Stomach (tissue), 9 donors: ENCODE measurements around the gene CDPF1. TPM values are rescaled to one million over a fixed set of nuclear protein-coding genes. Genes with fewer than 3 reads are reported as not detected.

Experiments used
- DNase-seq, 2 donors: peaks; one replicate each; pipeline versions ENCODE4 v3.0.0 to v3.0.0-alpha.2; 2013 to 2019
- H3K27ac ChIP-seq, 5 donors: fragments of 200-600 bp in 4 of 5; sonication (generic) in 4 of 5; one replicate each; pipeline ENCODE4 v1.5.1; 2013 to 2019; ENCODE audit warnings: mild to moderate bottlenecking in 1 of 5, moderate library complexity in 1 of 5
- H3K27me3 ChIP-seq, 3 donors: fragments of 200-600 bp; sonication (generic); one replicate each; pipeline ENCODE4 v1.5.1; 2017 to 2019; ENCODE audit warnings: mixed run types in 1 of 3
- H3K36me3 ChIP-seq, 4 donors: fragments of 200-600 bp; sonication (generic); 1 replicate in 3 of 4; 2 replicates in 1 of 4; pipeline ENCODE4 v1.5.1; 2016 to 2019
- H3K4me1 ChIP-seq, 4 donors: fragments of 200-600 bp; sonication (generic); one replicate each; pipeline ENCODE4 v1.5.1; 2016 to 2019
- H3K4me3 ChIP-seq, 4 donors: fragments of 200-600 bp; sonication (generic) in 3 of 4; one replicate each; pipeline ENCODE4 v1.5.1; 2016 to 2019; ENCODE audit warnings: mild to moderate bottlenecking in 1 of 4
- H3K9me3 ChIP-seq, 4 donors: fragments of 200-600 bp; sonication (generic); one replicate each; pipeline ENCODE4 v1.5.1; 2016 to 2019
- EP300 ChIP-seq: sonication (generic); formaldehyde crosslinking; IDR thresholded peaks from one replicate; pipeline ENCODE4 v1.6.1; 2017; ENCODE audit warnings: antibody characterized with exemption
- POLR2A ChIP-seq, 4 donors: fragments of 450-650 bp; IDR thresholded peaks; one replicate each; pipeline ENCODE4 v1.6.1; 2016; ENCODE audit warnings: antibody characterized with exemption in 4 of 4, control low read depth in 2 of 4, mild to moderate bottlenecking in 1 of 4, moderate library complexity in 1 of 4
- POLR2AphosphoS5 ChIP-seq, 3 donors: sonication (generic); formaldehyde crosslinking; IDR thresholded peaks; one replicate each; pipeline ENCODE4 v1.6.1; 2016; ENCODE audit warnings: antibody characterized with exemption in 3 of 3
- WGBS, 5 donors: extraction: QIAGEN DNeasy Blood & Tissue Kit in 3 of 5; methylation state at CpG; one replicate each; pipeline versions ENCODE4 v1.1.5 to v1.1.7; 2013 to 2018; 5-methylcytosine and 5-hydroxymethylcytosine counted together
- intact Hi-C: fragments of 100-400 bp; cut with DNase I; formaldehyde crosslinking; loops from one replicate; pipeline ENCODE4 v1.15.1; 2023; ENCODE audit warnings: low total_unique reads
- polyA plus RNA-seq, 3 donors: library from polyadenylated mRNA; stranded (reverse); fragments of 200-250 nt; gene quantifications; one replicate each; pipeline ENCODE4 v1.2.3, GENCODE V29; 2013
- total RNA-seq, 5 donors: library from RNA; depleted of rRNA; stranded (reverse); fragments of >200 nt; gene quantifications; one replicate each; pipeline versions ENCODE4 v1.1.0 to v1.2.3, GENCODE V29; 2014 to 2016
- TF ChIP-seq, protein P1 (sequence below), 7 experiments: fragments of 450-650 bp in 4 of 7; fragments of 200-600 bp in 3 of 7; sonication (generic) in 3 of 7; IDR thresholded peaks; one replicate each; pipeline ENCODE4 v1.5.1; 2016 to 2019; ENCODE audit warnings: antibody characterized with exemption in 7 of 7, control low read depth in 2 of 7, mild to moderate bottlenecking in 1 of 7
- donor health status: healthy with polysubstance abuse.
- donor health status: Bipolar disorder and iron deficiency.
- donor health status: healthy.

CDPF1 gene
- total and polyA plus RNA-seq, 8 donors, result 7.2 to 24.6 (median 11.6) TPM; not detected in 1

- TF ChIP-seq POLR2AphosphoS5 (IDR thresholded peaks at IDR 0.05), result no peak
- TF ChIP-seq EP300, result no peak
- no peak for TF ChIP-seq POLR2A (IDR thresholded peaks at IDR 0.05)
- TF ChIP-seq, protein P1, sequence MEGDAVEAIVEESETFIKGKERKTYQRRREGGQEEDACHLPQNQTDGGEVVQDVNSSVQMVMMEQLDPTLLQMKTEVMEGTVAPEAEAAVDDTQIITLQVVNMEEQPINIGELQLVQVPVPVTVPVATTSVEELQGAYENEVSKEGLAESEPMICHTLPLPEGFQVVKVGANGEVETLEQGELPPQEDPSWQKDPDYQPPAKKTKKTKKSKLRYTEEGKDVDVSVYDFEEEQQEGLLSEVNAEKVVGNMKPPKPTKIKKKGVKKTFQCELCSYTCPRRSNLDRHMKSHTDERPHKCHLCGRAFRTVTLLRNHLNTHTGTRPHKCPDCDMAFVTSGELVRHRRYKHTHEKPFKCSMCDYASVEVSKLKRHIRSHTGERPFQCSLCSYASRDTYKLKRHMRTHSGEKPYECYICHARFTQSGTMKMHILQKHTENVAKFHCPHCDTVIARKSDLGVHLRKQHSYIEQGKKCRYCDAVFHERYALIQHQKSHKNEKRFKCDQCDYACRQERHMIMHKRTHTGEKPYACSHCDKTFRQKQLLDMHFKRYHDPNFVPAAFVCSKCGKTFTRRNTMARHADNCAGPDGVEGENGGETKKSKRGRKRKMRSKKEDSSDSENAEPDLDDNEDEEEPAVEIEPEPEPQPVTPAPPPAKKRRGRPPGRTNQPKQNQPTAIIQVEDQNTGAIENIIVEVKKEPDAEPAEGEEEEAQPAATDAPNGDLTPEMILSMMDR (IDR thresholded peaks at IDR 0.05), result no peak
- WGBS, 5 donors, result 76 to 86% (median 83%) methylated on average over 19 to 20 of the region's 20 CpGs
- H3K4me1 ChIP-seq, result peaks cover 0 to 17% (median 5%) of the 10 kb centered on the region in 4 donors
- H3K27me3 ChIP-seq, result no peaks in the 10 kb centered on the region
- H3K36me3 ChIP-seq, result peaks cover 12 to 77% (median 70%) of the 10 kb centered on the region in 4 donors
- H3K4me3 ChIP-seq, result no peak overlapping the region
- intact Hi-C loops, result no loop called here
- no peak for DNase-seq
- no peaks in the 10 kb centered on the region for H3K9me3 ChIP-seq
- H3K27ac ChIP-seq, result peak overlapping the region in 2 of 5 donors; percentile 53 to 62
Measured at GRCh38 chr22:46239261-46240048, 10.6 kb downstream of the CDPF1 start.

GRCh38 chr22:46238541-46238940 is 11.6 kb downstream of the CDPF1 start:
- H3K27me3 ChIP-seq, result no peaks in the 10 kb centered on the region
- peaks cover 6 to 74% (median 61%) of the 10 kb centered on the region in 4 donors for H3K36me3 ChIP-seq
- peak overlapping the region in 2 of 5 donors; percentile 53 to 62 for H3K27ac ChIP-seq
- no peaks in the 10 kb centered on the region for H3K9me3 ChIP-seq
- no peak for DNase-seq
- 78 to 92% (median 91%) methylated on average over 16 of the region's 16 CpGs for WGBS, 5 donors
- H3K4me1 ChIP-seq, result peaks cover 0 to 22% (median 6%) of the 10 kb centered on the region in 4 donors
- H3K4me3 ChIP-seq, result no peak overlapping the region
- TF ChIP-seq POLR2A (IDR thresholded peaks at IDR 0.05) (no peak), POLR2AphosphoS5 (IDR thresholded peaks at IDR 0.05) (no peak), EP300 (no peak)
- TF ChIP-seq, protein P1 (IDR thresholded peaks at IDR 0.05), result no peak
- intact Hi-C loops, result no loop called here

DNA sequence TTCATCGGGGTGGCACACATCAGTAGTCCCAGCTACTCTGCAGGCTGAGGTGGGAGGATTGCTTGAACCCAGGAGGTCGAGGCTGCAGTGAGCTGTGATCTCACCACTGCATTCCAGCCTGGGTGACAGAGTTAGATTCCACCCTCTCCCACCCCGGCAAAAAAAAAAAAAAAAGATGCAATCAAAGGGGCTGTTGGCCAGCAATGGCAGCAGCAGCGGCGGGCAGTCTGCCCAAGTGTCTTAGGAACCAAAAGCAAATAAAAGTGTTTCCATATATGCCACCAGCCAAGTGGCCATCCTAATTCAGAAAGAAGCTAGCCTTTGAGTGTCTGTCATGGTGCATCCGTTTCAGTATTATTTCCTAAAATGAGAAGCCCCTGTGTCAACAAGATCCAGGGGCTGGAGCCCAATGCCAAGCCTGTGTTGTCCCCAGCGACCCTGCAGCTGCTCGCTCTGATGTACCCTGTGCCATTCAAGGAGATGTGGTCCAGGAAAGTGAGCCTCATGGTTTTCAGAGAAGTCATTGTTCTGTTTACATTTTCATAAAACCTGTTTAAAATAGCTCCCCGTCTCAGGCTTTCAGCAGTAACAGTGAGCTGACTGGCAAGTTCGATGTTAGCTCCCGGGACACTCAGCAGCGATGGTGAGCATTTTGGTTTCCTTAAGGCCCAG is 12.5 kb downstream of the CDPF1 start:
- Histone ChIP-seq H3K36me3 (peaks cover 6 to 65% (median 60%) of the 10 kb centered on the region in 4 donors), H3K27me3 (no peaks in the 10 kb centered on the region), H3K9me3 (no peaks in the 10 kb centered on the region), H3K4me1 (peaks cover 0 to 28% (median 9%) of the 10 kb centered on the region in 4 donors), H3K4me3 (no peak overlapping the region), H3K27ac (peak overlapping the region in 3 of 5 donors; percentile 18 to 62 (median 53))
- intact Hi-C loops, result no loop called here
- WGBS, 5 donors, result 66 to 87% (median 77%) methylated on average over 12 of the region's 12 CpGs
- TF ChIP-seq, protein P1 (IDR thresholded peaks at IDR 0.05), result no peak
- no peak for TF ChIP-seq POLR2A (IDR thresholded peaks at IDR 0.05)
- peak in 1 of 2 donors; percentile 28 for DNase-seq

GRCh38 chr22:46234969-46235368 is 15.1 kb downstream of the CDPF1 start:
- WGBS, 5 donors, result 92 to 94% (median 92%) methylated on average over 12 of the region's 12 CpGs
- Histone ChIP-seq H3K27me3 (no peaks in the 10 kb centered on the region), H3K4me3 (no peak overlapping the region), H3K27ac (no peak overlapping the region), H3K9me3 (no peaks in the 10 kb centered on the region), H3K36me3 (peaks cover 6 to 75% (median 73%) of the 10 kb centered on the region in 4 donors), H3K4me1 (peaks cover 0 to 18% (median 8%) of the 10 kb centered on the region in 4 donors)
- DNase-seq, result no peak
- intact Hi-C loops, result no loop called here
- TF ChIP-seq, protein P1 (IDR thresholded peaks at IDR 0.05), result no peak
- no peak for TF ChIP-seq EP300
- TF ChIP-seq POLR2A (IDR thresholded peaks at IDR 0.05), result no peak
- no peak for TF ChIP-seq POLR2AphosphoS5 (IDR thresholded peaks at IDR 0.05)
